ENCODE measurements around the gene KRTCAP2.
"Not testable (repeated sequence)": the region's sequence is repeated elsewhere in the genome, so short reads cannot be mapped to it uniquely, and the experiment has no call there.

The KRTCAP2 gene

GRCh38 chr1:155182052-155182550 lies 9.0 kb upstream of the KRTCAP2 start:
- no peak for DNase-seq

- peak; percentile 52 for DNase-seq
These were observed 8.4 kb upstream of the KRTCAP2 start for GRCh38 chr1:155181371-155182051.

GRCh38 chr1:155179112-155180031 lies 6.3 kb upstream of the KRTCAP2 start:
- peak; percentile 42 for DNase-seq

GRCh38 chr1:155178441-155179111 lies 5.5 kb upstream of the KRTCAP2 start:
- DNase-seq, result peak; percentile 44

- DNase-seq, result no peak
These were observed 4.8 kb upstream of the KRTCAP2 start for GRCh38 chr1:155177918-155178281.

- DNase-seq, result peak; percentile 57
These were observed 4.3 kb upstream of the KRTCAP2 start for GRCh38 chr1:155177192-155177917.

- DNase-seq, result peak; percentile 80
These were observed 3.5 kb upstream of the KRTCAP2 start for GRCh38 chr1:155176544-155177071.

GRCh38 chr1:155175927-155176371 lies 2.8 kb upstream of the KRTCAP2 start:
- peak; percentile 43 for DNase-seq

- DNase-seq, result peak; percentile 42
These were observed 2.3 kb upstream of the KRTCAP2 start for GRCh38 chr1:155175281-155175926.

GRCh38 chr1:155174324-155175280 lies 1.5 kb upstream of the KRTCAP2 start:
- peak; percentile 59 for DNase-seq

GRCh38 chr1:155173478-155174323 lies 597 bp upstream of the KRTCAP2 start, which contains the start of gene TRIM46:
Gene TRIM46, plus strand, starts transcription at chr1:155173849. Its CDS starts 118 bp downstream, at chr1:155173967.
- peak; percentile 67 for DNase-seq

GRCh38 chr1:155171836-155172731 lies 1.0 kb downstream of the KRTCAP2 start:
- no peak for DNase-seq

- DNase-seq, result peak; percentile 7
These were observed 2.3 kb downstream of the KRTCAP2 start for GRCh38 chr1:155170806-155171205.

- peak; percentile 14 for DNase-seq
These were observed 2.9 kb downstream of the KRTCAP2 start for GRCh38 chr1:155170101-155170785.

- peak; percentile 24 for DNase-seq
These were observed 3.6 kb downstream of the KRTCAP2 start for GRCh38 chr1:155169541-155169940.

GRCh38 chr1:155168456-155169210 lies 4.5 kb downstream of the KRTCAP2 start:
- peak; percentile 36 for DNase-seq

GRCh38 chr1:155168105-155168445 lies 5.0 kb downstream of the KRTCAP2 start:
- DNase-seq, result not testable (repeated sequence)
